ENCODE data around the gene ADGRD1.

ADGRD1 gene

DNA sequence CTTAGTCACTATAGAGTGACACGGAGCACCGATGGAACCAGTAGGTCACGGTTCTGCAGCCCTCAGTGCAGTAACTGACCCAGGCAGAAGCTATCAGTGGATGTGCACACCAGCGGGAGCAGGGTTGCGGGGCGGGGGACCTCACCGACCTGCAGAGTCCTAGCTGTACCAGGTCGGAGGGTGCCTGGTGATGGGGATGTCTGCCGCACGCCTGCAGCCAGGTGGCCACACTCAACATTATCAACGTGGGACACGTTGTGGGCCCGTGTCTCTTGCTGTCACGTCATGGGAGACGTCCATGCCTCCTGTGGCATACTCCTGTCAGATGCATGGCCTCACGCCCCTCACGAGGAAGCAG lies 55.2 kb downstream of the ADGRD1 start:
- DNase-seq = no peak

- no peak for DNase-seq
Measured at GRCh38 chr12:131009595-131010395, 56.1 kb downstream of the ADGRD1 start.

DNA sequence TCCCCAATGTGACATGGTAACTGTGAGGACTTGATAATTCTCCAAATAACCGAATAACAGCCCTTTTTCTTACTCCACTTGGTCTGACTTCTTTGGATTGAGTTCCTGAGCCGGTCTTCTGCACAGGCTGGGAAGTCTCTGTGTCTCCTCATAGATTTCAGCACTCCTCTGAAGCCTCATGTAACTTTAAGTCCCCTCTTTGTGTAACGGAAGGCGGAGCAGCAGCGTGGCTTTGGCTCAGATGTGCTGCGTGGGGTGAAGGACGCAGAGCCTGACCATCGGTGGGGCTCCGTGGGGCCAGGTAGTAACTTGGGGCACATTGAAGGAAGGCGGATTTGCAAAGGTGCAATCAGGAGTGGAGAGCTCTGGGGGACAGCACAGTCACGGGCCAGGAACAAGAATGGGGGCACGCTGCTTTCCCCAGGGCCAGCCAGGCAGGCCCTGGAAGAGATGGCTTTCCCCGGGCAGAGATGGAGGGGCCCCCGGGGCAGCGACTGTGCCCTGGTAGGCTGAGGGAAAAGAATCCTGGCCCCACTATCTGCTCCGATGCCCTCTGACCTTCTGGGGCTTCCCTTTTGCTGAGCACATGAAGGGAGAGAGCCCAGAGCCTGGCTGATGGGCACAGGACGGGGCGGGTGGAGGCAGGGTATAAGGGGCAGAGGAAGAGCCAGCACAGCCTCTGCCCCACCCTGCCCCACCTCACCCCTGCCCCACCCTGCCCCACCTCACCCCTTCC lies 56.9 kb downstream of the ADGRD1 start:
- no peak for DNase-seq

DNA sequence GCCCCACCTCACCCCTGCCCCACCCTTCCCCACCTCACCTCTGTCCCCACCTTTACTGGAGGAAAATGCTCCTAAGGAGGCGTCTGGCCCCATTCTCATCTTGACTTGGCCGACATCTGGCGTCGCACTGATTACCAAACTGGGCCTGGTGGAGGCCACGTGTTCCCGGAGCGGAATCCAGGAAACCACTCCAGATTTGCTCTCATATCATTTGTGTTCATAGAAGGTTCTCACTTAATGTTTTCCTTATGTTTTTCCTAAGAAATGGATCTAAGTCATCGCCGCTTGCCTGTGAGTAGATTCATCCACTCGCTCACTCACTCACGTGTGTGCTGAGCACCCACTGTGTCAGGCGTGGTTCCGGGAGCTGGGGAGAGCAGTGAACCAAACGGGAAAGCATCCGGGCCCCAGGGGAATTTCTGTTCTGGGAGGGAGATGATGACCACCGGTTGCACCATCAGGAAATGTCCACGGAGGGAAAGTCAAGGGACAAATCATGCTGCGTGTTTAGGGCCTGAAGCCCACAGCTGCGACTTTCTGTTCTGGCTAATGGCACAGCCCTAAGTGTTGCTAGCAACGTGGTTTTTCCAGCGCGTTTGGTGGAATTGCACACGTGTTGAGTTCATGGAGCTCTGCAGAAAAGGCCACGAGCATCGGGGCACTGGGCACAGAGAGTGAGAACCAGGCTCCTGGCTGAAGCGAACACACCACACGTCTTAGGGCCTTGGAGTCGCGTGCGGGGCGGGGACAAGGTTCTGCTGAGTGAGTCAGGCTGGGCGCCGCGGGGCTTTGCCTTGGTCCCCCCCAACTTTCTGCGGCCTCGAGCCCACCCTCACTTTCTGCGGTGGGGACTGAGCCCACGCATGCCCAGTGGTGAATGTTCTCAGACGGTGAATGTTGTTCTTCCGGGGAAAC lies 57.7 kb downstream of the ADGRD1 start:
- no peak for DNase-seq

GRCh38 chr12:131012279-131013069 lies 58.8 kb downstream of the ADGRD1 start:
- DNase-seq = peak; percentile 17

DNA sequence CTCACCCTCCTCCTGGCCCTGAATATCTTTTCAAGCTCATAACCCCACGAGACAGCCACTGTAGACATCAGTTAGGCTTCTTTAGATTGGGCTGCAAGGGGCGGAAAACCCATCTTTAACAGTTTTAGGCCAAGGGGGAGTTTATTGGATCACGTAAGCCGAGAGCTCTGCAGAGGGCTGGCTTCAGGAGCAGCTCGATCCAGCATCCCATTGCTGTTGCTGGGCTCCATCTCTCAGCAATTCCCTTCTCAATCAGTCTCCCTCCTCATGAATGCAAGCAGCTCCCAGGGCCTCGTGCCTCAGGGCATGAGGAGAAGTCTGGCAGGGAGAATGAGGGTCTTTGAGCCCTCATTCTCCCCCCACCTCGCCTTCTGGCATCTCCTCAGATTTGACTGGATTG lies 59.4 kb downstream of the ADGRD1 start:
- DNase-seq = no peak

DNA sequence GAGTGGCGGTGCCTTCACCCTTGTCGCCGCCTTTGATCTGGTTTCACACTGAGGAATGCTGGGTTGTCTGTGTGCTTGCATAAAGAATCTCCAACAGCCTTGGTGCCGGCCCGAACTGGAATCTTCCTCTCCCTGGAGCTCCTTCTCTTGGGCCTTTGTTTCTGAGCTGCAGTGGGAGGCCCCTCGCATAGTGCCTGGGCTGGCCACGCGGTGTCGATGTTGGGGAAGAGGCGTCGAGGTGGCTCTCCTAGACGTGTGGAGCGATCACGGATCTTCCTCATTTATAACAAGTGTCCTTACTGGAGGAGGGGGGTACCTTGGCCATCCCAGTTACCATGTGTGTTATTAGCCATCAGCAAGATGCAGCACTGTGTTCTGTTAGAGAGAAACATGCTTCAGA lies 60.6 kb downstream of the ADGRD1 start:
- no peak for DNase-seq

DNA sequence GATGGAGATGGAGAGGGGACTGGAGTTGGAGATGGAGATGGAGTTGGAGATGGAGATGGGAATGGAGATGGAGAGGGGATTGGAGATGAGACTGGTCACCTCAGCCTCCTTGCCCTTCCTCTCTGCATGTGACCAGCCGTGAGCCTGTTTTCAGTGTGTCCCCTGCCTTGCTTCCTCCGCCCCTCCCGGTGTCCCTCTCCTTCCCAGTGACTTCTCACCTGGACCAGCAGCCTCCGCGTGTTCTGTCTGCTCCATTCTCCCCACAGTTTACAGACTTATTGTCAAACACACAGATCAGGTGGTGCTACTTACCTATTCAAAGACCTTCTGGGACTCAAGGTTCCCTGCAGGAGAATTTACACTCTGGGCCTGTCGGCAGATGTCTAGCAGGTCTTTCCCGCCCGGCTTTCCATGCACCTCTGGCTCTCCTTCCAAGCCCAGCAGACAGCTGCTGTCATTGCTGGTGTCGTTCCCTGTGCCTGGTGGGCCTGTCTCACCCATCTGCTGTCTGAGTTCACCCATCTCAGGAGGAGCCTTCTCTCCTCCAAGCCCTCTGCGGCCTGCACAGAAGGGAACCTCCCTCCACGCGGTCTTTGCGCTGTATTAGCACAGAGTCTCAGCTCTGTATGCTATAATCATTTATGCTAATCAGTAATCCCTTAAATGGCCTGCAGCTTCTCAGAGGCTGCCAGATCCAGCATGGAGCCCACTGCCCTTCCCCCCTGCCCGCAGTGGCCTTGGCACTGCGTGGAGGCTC lies 62.1 kb downstream of the ADGRD1 start:
- no peak for DNase-seq

GRCh38 chr12:131017477-131017991 lies 63.8 kb downstream of the ADGRD1 start:
- no peak for DNase-seq

DNA sequence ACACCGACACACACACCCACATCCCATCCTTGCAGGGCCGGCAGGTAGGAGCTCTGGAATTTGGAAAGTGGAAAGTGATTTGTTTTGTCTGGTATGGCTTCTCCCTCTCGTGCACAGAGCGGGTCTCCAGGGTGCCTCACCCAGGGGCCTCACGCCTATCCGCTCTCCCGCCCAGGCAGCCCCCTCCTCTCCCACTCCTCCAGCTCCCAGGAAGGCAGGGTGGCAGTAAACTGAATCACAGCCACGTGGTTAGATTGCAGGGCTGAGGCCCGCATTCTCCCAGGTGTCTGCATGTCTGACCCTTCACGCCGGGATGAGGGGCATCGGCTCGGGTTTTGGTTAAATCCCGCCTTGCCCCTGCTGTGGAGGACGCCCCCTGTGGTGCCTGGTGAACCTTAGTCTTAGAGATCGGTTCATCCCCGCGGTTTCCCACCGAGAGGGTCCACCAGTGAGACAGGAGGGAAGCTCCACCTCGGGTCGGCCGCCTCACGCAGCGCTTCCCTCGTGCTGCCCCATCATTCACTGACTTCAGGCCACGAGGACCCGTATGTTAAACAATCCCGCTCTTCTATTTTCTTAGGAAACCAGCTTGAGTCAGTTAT lies 64.4 kb downstream of the ADGRD1 start:
- DNase-seq = no peak

GRCh38 chr12:131018808-131019397 lies 65.2 kb downstream of the ADGRD1 start:
- no peak for DNase-seq

DNA sequence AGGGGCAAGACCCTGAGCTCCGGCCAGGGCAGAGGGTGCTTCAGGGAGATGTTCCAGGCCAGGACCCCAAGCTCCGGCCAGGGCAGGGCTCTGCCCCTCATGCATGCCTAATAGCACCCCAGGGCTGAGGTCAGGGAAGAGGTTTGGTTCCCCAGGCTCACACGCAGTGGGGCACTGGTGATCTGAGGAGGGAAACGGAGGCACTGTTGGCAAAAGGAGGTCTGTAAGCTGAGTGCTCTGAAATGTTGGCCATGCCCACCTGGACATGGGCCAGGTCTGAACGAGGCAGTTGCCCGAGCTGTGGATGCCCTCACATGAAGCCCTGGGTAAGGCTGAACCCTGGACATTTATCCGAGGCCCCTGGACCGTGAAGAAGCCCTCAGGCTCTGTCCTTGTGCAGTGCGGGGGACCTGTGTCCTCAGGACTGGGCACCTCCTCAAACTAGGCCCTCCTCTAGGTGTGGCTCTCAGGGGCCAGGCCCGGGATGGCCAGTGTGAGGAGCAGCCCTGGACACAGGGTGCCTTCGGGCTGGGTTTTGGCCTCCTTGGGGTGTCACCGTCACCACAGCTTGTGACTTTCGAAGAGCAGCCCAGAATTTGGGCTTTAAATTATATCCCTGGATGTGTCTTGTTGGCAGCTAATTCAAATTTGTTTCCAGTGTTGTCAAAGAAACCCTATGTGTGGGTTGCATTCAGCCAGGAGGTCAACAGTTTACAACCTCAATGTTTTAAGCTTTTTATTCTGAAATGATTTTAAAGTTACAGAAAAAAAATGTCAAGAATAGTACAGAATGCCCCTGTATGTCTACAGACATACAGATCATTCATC lies 66.8 kb downstream of the ADGRD1 start:
- DNase-seq = no peak

DNA sequence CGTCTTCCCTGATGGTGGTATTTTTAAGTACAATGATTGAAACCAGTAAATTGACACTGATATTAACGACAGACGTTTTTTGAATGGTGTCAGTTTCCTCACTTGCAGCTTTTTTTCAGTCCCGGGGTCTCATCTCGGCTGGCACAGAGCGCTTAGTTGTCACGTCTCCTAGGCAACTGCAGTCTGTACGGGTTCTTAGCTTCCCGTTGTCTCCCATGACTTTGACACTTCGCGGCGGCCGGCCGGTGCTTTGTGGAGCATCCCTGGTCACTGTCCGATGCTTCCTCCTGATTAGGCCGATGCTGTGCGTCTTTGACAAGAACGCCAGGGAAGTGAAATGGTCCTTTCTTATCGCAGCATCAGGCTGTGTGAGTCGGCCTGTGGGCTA lies 67.4 kb downstream of the ADGRD1 start:
- no peak for DNase-seq

GRCh38 chr12:131024026-131024425 lies 70.3 kb downstream of the ADGRD1 start:
- no peak for DNase-seq

DNA sequence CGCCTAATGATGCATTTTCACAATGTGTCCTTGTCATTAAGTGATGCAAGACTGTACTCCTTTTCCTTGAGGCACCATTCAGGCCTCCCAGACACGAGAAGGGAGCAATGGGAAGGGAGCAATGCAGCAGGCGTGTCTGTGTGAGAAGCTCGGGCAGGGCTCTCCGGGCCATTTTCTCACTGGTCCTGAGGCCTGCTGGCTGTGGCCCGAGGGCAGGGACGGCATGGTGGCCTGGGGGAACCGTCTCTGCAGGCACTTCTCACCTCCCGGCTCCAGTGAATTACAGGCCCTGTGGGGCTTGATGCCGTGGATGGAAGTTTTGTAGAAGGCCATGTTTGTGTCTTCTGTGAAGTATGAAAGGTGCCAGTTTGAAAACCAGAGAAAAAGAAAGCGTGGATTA lies 71.0 kb downstream of the ADGRD1 start:
- DNase-seq = no peak

DNA sequence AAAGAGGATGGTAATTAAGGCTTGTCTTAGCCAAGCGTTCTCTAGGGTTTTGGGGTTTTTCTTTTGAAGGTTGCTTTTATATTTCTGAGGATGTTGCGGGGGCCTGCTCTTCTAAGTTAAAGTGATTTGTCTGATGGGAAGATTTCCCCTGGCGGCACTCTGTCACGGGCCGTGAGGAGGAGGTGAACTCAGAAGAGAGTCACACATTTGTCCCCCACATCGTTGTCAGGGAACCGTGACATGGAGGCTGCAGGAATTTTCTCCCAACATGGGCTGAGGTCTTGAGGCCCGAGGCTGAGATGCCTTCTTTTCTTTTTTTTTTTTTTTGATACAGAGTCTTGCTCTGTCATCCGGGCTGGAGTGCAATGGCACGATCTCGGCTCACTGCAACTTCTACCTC lies 71.5 kb downstream of the ADGRD1 start:
- no peak for DNase-seq

GRCh38 chr12:131025939-131026702 lies 72.4 kb downstream of the ADGRD1 start:
- peak; percentile 92 for DNase-seq

GRCh38 chr12:131026754-131027153 lies 73.0 kb downstream of the ADGRD1 start:
- DNase-seq = peak; percentile 70

DNA sequence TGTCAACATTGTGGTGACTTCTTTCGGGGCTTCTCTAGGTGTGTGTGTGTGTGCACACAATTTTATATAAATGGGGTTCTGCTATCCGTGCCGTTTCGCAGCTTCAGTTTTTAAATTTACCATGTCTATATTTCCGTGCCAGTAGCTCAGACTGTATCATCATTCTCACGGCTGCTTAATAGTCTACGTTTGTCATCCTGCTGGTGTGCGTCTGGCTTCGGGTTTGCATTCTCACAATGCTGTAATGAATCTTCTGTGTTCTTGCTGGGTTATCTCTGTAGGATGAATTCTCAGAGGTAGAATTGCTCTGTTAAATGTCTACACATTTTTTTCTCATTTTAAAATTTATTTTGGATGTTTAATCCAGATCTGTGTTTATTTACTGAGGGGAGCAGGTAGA lies 73.6 kb downstream of the ADGRD1 start:
- peak; percentile 79 for DNase-seq
